ENCODE results near the gene PALLD.

DNA sequence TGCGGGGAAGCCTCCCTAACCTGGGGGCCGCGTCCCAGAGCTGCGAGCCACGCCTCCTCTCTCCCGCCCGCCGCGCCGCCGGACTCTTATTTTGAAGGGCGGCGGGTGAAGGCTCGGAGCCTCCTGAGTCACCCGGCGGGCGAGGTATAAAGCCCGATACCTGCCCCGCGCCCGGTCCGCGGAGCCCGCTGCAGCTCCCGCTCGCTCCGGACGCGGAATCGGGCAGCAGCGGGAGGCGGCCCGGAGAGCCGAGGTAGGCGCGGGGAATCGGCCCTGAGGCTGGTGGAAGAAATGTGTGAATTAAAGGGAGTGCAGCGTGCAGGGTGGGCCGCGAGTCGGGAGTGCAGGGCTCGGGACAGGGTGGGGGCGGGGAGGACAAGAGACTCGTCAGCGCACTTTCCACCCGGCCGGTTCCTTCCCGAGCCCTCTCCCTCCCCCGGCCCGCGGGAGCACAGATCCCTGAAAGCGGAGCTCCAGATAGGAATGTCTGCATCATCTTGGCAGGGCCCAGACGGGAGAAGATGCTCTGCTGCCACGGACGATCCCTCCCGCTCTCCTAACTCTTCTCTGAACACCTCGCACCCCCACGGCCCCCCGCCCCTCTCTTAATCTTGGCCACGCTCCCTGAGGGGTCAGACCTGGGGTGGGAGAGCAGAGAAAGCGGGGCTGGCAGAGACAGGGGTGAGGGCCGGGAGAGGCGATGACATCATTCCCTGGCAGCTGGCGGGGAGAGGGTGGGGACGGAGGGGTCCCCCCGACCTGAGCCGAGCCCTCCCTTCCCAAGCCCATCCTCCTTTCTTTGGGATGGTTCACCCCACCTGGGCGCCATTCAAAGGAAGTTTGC lies 335.3 kb downstream of the PALLD start:
- TF ChIP-seq EZH2 (IDR thresholded peaks at IDR 0.05; ENCODE audit: insufficient read depth, poor library complexity, severe bottlenecking) (no peak), EZH2phosphoT487 (IDR thresholded peaks at IDR 0.05; ENCODE audit: insufficient read depth, low read depth) (no peak)

All from GM23248 (cell line).